Stimulated activated naive B cell treated with anti-CD40 and anti-IgM and Interleukin-4, amounts not matched to agents 10 μg/mL and 1 μg/mL and 100 μg/mL, for 72 hours (primary cell): Measurements from ENCODE around the gene BTBD9.

Source experiments
- ATAC-seq, 2 donors: fragments of 150-1000 bp; cut with Tn5 transposase; replicated peaks; 2 replicates each; pipeline ENCODE4 v1.10.0; 2021; ENCODE audit warnings: moderate library complexity in 1 of 2
- DNase-seq: peaks from one replicate; pipeline ENCODE4 v3.0.0; 2021
- H3K27ac Mint-ChIP-seq: one replicate; pipeline ENCODE4 v1.8.0; 2022; ENCODE audit warnings: mild to moderate bottlenecking, mixed read lengths
- H3K27me3 Mint-ChIP-seq, 2 donors: one replicate each; pipeline ENCODE4 v1.8.0; 2022; ENCODE audit warnings: mixed read lengths in 2 of 2
- H3K36me3 Mint-ChIP-seq, 2 donors: one replicate each; pipeline ENCODE4 v1.8.0; 2022; ENCODE audit warnings: mixed read lengths in 2 of 2, mild to moderate bottlenecking in 1 of 2
- H3K4me1 Mint-ChIP-seq, 2 donors: one replicate each; pipeline ENCODE4 v1.8.0; 2022; ENCODE audit warnings: mixed read lengths in 2 of 2, mild to moderate bottlenecking in 1 of 2
- H3K4me3 Mint-ChIP-seq, 2 donors: one replicate each; pipeline ENCODE4 v1.8.0; 2022; ENCODE audit warnings: mild to moderate bottlenecking in 2 of 2, mixed read lengths in 2 of 2, moderate library complexity in 1 of 2
- H3K9me3 Mint-ChIP-seq, 2 donors: one replicate each; pipeline ENCODE4 v1.8.0; 2022; ENCODE audit warnings: mixed read lengths in 2 of 2, mild to moderate bottlenecking in 1 of 2

The BTBD9 gene

DNA sequence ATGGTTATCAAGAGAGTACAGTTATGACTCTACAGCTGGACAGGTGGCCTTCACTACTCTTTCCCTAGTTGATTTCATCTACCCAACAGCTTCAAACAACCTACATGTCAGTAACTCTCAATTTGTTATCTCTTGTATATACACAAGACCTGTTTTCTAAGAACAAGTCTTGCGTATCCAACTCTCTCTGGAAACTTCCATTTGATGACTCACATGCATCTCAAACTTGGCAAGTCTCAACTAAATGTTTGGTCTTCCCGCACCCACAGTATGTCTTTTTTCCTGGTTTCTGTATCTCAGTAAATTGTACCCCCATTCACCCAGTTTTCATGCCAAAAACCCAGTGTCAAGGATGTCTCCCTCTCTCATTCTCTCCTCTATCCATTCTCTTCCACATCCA is 97.7 kb downstream of the BTBD9 start:
- DNase-seq (no peak), ATAC-seq (no peak)
- Mint-ChIP-seq H3K27ac (no peak overlapping the region), H3K36me3 (peaks cover 6% of the 10 kb centered on the region in 2 donors), H3K4me1 (peaks cover 0 to 5% of the 10 kb centered on the region in 2 donors), H3K4me3 (no peak overlapping the region), H3K9me3 (peaks cover 0 to 3% of the 10 kb centered on the region in 2 donors), H3K27me3 (no peaks in the 10 kb centered on the region)

DNA sequence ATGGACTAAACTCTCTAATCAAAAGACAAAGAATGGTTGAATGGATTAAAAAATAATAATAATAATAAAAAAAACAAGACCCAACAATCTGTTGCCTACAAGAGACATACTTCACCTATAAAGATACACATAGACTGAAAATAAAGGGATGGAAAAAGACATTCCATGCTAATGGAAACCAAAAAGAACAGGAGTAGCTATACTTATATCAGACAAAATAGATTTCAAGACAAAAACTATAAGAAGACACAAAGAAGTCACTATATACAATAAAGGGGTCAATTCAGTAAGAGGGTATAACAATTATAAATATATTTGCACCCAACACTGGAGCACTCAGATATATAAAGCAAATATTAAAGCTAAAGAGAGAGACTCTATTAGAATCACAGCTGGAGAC is 106.7 kb downstream of the BTBD9 start:
- peaks cover 28 to 39% of the 10 kb centered on the region in 2 donors for H3K36me3 Mint-ChIP-seq
- no peak overlapping the region for H3K27ac Mint-ChIP-seq
- H3K4me3 Mint-ChIP-seq, result no peak overlapping the region
- peaks cover 15% of the 10 kb centered on the region in 2 donors for H3K9me3 Mint-ChIP-seq
- peaks cover 10 to 34% of the 10 kb centered on the region in 2 donors for H3K4me1 Mint-ChIP-seq
- H3K27me3 Mint-ChIP-seq, result no peaks in the 10 kb centered on the region
- DNase-seq (no peak), ATAC-seq (no peak)

DNA sequence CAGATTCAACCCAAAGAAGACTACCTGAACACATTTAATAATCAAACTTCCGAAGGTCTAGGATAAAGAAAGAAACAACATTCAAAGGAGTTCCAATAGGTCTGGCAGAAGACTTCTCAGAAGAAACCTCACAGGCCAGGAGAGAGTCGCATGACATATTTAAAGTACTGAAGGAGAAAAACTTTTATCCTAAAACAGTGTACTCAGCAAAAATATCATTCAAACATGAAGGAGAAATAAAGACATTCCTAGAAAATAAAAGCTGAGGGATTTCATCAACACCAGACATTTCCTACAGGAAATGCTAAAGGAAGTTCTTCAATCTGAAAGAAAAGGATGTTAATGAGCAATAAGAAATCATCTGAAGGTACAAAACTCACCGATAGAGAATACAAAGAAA is 108.6 kb downstream of the BTBD9 start:
- no peak for DNase-seq
- Mint-ChIP-seq H3K4me3 (no peak overlapping the region), H3K9me3 (peaks cover 17 to 26% of the 10 kb centered on the region in 2 donors), H3K27me3 (no peaks in the 10 kb centered on the region), H3K4me1 (peaks cover 10 to 34% of the 10 kb centered on the region in 2 donors), H3K36me3 (peaks cover 43 to 55% of the 10 kb centered on the region in 2 donors), H3K27ac (no peak overlapping the region)
- no peak for ATAC-seq

DNA sequence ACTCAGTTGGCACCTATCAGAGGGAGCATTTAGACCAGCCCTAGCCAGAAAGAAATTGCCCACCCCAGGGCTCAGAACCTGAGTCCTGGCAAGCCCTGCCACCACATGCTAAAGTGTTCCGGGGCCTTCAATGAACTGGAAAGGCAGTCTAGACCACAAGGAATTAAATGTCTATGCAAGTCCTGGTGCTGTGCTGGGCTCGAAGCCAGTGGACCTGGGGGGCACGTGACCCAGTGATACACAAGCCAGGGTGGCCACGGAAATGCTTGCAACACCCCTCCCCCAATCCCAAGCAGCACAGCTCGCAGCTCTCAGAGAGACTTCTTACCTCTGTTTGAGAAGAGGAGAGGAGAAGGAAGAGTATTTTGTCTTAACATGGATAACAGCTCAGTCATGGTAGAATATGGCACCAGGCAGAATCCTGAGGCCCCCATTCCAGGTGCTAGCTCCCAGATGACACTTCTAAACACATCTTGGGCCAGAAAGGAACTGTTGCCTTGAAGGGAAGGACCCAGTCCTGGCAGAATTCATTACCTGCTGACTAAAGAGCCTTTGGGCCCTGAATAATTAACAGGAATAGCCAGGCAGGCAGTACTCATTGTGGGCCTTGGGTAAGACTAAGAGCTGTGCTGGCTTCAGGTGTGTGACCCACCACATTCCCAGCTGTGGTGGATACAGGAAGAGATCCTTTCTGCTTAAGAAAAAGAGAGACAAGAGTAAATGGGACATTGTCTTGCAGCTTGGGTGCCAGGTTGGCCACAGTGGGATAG is 111.3 kb downstream of the BTBD9 start:
- Mint-ChIP-seq H3K4me3 (no peak overlapping the region), H3K9me3 (peaks cover 19 to 33% of the 10 kb centered on the region in 2 donors), H3K27ac (no peak overlapping the region), H3K4me1 (peaks cover 11 to 20% of the 10 kb centered on the region in 2 donors), H3K36me3 (peaks cover 53 to 63% of the 10 kb centered on the region in 2 donors), H3K27me3 (no peaks in the 10 kb centered on the region)
- DNase-seq, result no peak
- ATAC-seq, result no peak

DNA sequence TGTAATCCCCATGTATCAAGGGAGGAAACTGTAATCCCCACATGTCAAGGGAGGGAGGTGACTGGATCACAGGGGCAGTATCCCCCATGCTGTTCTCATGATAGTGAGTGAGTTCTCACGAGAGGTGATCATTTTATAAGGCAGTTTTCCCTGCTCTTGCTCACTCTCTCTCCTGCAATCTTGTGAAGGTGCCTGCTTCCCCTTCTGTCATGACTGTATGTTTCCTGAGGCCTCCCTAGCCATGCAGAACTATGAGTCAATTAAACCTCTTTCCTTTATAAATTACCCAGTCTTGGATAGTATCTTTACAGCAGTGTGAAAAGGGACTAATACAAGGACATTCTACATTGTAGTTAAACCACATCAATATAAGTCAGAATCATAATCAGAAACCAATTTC is 112.4 kb downstream of the BTBD9 start:
- H3K4me1 Mint-ChIP-seq, result peaks cover 8 to 20% of the 10 kb centered on the region in 2 donors
- no peak overlapping the region for H3K27ac Mint-ChIP-seq
- peaks cover 47 to 57% of the 10 kb centered on the region in 2 donors for H3K36me3 Mint-ChIP-seq
- no peaks in the 10 kb centered on the region for H3K27me3 Mint-ChIP-seq
- ATAC-seq (no peak), DNase-seq (no peak)
- H3K4me3 Mint-ChIP-seq, result no peak overlapping the region
- peaks cover 15 to 28% of the 10 kb centered on the region in 2 donors for H3K9me3 Mint-ChIP-seq

DNA sequence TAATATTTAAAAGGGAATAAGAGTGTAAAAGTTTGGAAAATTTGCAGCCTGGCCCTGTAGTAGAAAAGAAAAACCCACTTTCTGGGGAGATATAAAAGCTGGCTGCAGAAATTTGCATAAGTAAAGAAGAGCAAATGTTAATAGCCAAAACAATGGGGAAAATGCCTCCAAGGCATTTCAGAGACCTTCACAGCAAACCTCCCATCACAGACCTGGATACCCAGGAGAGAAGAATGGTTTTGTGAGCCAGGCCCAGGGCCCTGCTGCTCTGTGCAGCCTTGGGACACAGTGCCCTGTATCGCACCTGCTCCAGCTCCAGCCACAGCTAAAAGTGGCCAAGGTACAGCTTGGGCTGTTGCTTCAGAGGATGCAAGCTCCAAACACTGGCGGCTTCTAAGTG is 113.8 kb downstream of the BTBD9 start:
- no peak overlapping the region for H3K27ac Mint-ChIP-seq

DNA sequence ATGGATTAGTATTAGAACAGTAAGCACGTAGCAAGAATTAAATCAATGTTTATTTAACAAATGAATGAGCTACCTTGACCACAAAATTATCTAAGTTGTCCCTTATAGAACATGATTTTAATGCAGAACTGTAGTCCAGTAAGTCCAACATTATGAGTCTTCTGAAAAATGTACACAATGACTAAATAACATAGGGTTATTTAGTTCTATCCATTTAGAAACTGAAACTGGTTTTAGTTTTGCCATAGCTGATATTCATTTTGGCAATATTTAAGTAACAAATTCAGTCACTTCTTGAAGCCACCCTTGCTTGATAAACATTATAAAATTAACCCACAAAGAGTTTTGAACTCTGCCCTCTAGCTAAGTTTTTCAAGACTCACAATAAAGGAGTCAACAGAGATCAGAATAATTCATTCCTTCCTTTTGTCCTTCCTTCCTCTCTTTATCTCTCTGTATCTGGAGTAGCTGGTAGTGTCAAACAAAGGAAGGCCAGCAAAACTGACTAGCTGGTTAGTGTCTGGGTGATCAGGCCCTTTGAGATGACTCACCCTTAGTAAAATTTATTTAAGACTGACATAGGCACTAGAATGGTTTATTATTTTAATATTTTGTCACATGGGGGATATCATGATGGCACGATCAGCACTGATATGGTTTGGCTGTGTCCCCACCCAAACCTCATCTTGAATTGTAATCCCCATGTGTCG is 115.1 kb downstream of the BTBD9 start:
- Mint-ChIP-seq H3K36me3 (peaks cover 35 to 45% of the 10 kb centered on the region in 2 donors), H3K4me3 (no peak overlapping the region), H3K9me3 (peaks cover 6 to 22% of the 10 kb centered on the region in 2 donors), H3K27me3 (no peaks in the 10 kb centered on the region), H3K27ac (no peak overlapping the region), H3K4me1 (peaks cover 0 to 1% of the 10 kb centered on the region in 2 donors)
- ATAC-seq, result no peak
- no peak for DNase-seq

More for the DNA sequence above, 113.8 kb downstream of the BTBD9 start:
- no peak overlapping the region for H3K4me3 Mint-ChIP-seq
- peaks cover 6 to 10% of the 10 kb centered on the region in 2 donors for H3K4me1 Mint-ChIP-seq
- H3K9me3 Mint-ChIP-seq, result peaks cover 14 to 28% of the 10 kb centered on the region in 2 donors
- peaks cover 42 to 55% of the 10 kb centered on the region in 2 donors for H3K36me3 Mint-ChIP-seq
- no peaks in the 10 kb centered on the region for H3K27me3 Mint-ChIP-seq
- DNase-seq (no peak), ATAC-seq (no peak)

DNA sequence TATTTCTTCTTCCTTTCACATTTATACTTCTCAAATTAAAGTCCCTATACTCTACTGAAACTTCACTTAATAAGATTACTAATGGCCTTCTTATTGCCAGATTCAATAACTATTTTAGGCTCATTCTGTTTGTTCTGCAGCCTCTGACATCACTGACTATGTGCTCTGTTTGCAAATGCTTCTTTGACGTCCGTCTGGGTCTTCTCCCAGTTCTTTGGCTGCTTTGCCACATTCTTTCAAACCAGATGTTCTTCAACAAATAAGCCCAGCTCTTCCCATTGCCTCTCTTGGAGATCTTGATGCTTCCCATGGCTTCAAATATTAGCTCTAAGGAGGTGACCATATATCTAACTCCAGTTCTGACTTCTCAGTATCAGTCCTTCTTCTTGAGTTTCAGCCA is 117.4 kb downstream of the BTBD9 start:
- H3K4me3 Mint-ChIP-seq, result no peak overlapping the region
- no peaks in the 10 kb centered on the region for H3K27me3 Mint-ChIP-seq
- no peak for ATAC-seq
- H3K27ac Mint-ChIP-seq, result no peak overlapping the region
- peaks cover 6 to 13% of the 10 kb centered on the region in 2 donors for H3K9me3 Mint-ChIP-seq
- DNase-seq, result no peak
- H3K36me3 Mint-ChIP-seq, result peaks cover 19 to 24% of the 10 kb centered on the region in 2 donors
- H3K4me1 Mint-ChIP-seq, result peaks cover 0 to 5% of the 10 kb centered on the region in 2 donors

DNA sequence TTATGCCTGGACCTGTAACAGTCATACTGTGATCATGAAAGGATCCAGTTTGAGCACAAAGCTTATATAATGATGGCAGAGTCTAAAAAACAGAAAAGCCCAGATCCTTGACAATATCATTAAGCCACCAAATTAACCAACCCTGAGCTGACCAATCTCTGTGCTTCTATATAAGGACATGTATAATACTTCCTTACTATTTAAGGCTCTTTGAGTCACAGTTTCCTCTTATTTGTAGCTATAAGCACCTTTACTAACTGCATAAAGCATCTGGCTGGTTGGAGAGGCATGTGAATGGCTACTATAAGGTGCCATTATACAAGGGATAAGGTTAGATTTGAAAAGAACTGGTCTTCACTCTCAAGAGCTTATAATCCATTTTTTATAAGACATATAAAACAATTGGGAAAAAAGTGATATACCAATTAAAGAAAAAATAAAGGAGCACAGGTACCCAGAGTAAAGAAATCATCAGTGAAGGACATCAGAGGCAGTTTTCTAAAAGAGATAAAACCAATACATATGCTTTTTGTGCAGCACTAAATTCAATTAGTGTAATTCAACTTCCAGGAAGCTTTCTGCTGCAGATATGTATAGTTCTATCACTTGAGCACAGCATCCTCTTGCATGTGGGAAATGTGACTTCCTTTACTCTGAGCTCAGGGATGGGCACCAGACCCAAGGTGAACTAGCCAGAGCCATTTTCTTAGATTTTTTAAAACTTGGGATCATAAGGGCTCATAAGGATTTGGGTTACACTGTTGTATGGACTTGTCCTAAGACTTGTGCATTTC is 121.0 kb downstream of the BTBD9 start:
- H3K4me1 Mint-ChIP-seq, result peaks cover 4 to 17% of the 10 kb centered on the region in 2 donors

DNA sequence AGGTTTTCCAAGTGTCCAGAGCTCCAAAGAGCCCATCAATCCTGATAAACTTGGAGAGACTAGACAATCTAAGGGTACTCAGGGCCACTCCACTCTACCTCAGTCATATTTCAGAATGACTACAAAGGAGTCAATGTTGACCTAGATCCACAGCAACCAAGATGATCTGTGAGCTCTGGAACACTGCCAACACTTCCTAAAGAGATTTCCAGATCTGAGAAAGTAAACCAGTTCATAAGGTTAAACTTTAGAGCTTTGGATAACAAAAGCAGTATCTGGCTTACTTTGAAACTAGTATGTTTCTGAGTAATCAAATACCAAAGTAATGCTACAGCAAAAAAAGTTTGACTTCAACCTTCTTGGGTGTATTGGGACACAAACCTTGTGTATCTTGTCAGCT is 122.7 kb downstream of the BTBD9 start:
- DNase-seq, result no peak
- Mint-ChIP-seq H3K9me3 (no peaks in the 10 kb centered on the region), H3K27me3 (no peaks in the 10 kb centered on the region), H3K27ac (no peak overlapping the region), H3K4me1 (peaks cover 4 to 17% of the 10 kb centered on the region in 2 donors), H3K36me3 (no peaks in the 10 kb centered on the region), H3K4me3 (no peak overlapping the region)
- no peak for ATAC-seq

More for the DNA sequence above, 121.0 kb downstream of the BTBD9 start:
- Mint-ChIP-seq H3K36me3 (peaks cover 0 to 3% of the 10 kb centered on the region in 2 donors), H3K4me3 (no peak overlapping the region), H3K27ac (no peak overlapping the region), H3K9me3 (no peaks in the 10 kb centered on the region), H3K27me3 (no peaks in the 10 kb centered on the region)
- peak; percentile 73 to 84 for ATAC-seq
- no peak for DNase-seq

DNA sequence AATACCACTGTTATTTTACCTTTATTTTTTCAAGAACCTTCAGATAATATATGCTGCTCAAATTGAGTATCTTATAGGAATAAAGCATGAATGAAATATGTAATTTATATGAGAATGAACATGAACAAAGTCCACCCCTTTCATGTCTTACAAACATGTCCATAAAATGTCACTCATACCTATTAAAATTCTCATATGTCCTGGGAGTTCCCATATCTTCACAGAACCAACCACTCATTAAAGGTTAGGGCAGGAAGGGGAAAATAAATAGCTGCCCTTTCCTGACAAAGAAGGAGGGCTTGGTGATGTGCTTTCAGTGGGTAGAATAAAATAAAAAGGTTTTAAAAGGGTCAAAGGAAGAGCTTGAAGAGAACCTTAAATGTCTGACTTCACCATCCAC is 125.3 kb downstream of the BTBD9 start:
- Mint-ChIP-seq H3K4me3 (no peak overlapping the region), H3K27ac (no peak overlapping the region), H3K36me3 (no peaks in the 10 kb centered on the region), H3K4me1 (peaks cover 4 to 17% of the 10 kb centered on the region in 2 donors), H3K27me3 (no peaks in the 10 kb centered on the region), H3K9me3 (no peaks in the 10 kb centered on the region)
- no peak for DNase-seq
- ATAC-seq, result no peak

DNA sequence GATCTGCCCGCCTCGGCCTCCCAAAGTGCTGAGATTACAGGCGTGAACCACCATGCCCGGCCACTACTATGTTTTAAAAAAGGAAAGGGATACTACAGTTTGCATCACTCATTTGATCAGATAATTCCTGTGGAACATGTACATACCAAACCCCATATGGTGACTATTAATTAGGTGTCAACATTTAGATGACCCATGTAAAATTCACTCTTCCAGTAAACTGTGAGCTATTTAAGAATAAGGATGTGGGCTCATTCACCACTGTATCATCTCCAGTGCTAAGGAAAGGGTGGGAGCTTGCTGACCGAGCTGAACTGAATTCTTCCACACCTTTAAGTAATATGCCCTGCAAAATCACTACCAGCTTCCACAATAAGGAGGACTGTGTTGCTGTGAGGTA is 127.5 kb downstream of the BTBD9 start:
- H3K27ac Mint-ChIP-seq, result no peak overlapping the region
- ATAC-seq, result no peak
- H3K9me3 Mint-ChIP-seq, result no peaks in the 10 kb centered on the region
- no peaks in the 10 kb centered on the region for H3K27me3 Mint-ChIP-seq
- DNase-seq, result no peak
- H3K4me3 Mint-ChIP-seq, result no peak overlapping the region
- peaks cover 0 to 17% of the 10 kb centered on the region in 2 donors for H3K4me1 Mint-ChIP-seq
- H3K36me3 Mint-ChIP-seq, result no peaks in the 10 kb centered on the region

DNA sequence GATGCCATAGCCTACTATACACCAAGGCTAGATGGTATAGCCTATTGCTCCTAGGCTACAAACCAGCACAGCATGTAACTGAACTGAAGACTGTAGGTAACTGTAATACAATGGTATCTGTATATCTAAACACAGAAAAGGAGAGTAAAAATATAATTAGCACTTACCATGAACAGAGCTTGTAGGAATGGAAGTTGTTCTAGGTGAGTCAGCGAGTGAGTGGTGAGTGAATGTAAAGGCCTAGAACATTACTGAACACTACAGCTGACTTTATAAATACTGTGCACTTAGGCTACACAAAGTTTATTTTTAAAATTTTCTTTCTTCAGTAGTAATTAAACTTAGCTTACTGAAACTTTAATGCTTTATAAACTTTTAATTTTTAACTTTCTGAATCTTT is 129.5 kb downstream of the BTBD9 start:
- H3K27me3 Mint-ChIP-seq, result no peaks in the 10 kb centered on the region
- DNase-seq (no peak), ATAC-seq (no peak)
- H3K4me3 Mint-ChIP-seq, result no peak overlapping the region
- H3K27ac Mint-ChIP-seq, result no peak overlapping the region
- no peaks in the 10 kb centered on the region for H3K36me3 Mint-ChIP-seq
- H3K9me3 Mint-ChIP-seq, result no peaks in the 10 kb centered on the region
- H3K4me1 Mint-ChIP-seq, result peaks cover 0 to 10% of the 10 kb centered on the region in 2 donors

DNA sequence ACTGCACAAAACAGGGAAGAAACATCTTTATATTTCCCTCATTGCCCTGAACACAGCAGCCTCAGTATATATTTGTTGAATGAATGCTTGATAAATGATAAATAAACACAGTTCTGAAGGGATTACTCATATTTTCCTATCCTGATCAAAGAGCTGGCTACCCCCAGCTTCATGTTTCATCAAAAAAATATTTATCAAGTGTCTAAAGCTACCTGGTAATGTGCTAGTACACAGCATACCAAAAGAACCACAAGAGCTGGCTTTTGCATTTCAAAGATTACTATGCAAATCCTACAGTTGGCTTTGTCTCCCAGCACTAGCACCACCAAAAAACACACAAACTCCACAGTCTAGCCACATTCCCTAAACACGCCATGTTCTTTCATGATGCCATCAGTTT is 130.0 kb downstream of the BTBD9 start:
- H3K4me1 Mint-ChIP-seq, result peaks cover 0 to 5% of the 10 kb centered on the region in 2 donors
- ATAC-seq (no peak), DNase-seq (no peak)
- H3K36me3 Mint-ChIP-seq, result no peaks in the 10 kb centered on the region
- no peak overlapping the region for H3K4me3 Mint-ChIP-seq
- H3K27me3 Mint-ChIP-seq, result no peaks in the 10 kb centered on the region
- H3K9me3 Mint-ChIP-seq, result no peaks in the 10 kb centered on the region
- no peak overlapping the region for H3K27ac Mint-ChIP-seq
